HepG2 (cell line): Measurements from ENCODE around the gene HYAL1. TPM values are rescaled to one million over a fixed set of nuclear protein-coding genes. Genes with fewer than 3 reads are reported as not detected.

Experiments used
- HOXA3 ChIP-seq: sonication (generic); formaldehyde crosslinking; IDR thresholded peaks from 2 replicates; pipeline ENCODE4 v1.5.0; 2020; ENCODE audit warnings: missing genetic modification reagents
- HOXD1 ChIP-seq: sonication (generic); formaldehyde crosslinking; IDR thresholded peaks from 2 replicates; pipeline ENCODE4 v1.5.0; 2020; ENCODE audit warnings: missing genetic modification reagents
- MTF2 ChIP-seq: sonication (generic); formaldehyde crosslinking; IDR thresholded peaks from 2 replicates; pipeline ENCODE4 v1.5.0; 2020; ENCODE audit warnings: missing genetic modification reagents, borderline replicate concordance
- NFIC ChIP-seq: IDR thresholded peaks from 2 replicates; pipeline ENCODE4 v1.6.1; 2012; ENCODE audit warnings: mild to moderate bottlenecking, low read length, inconsistent platforms
- PAWR ChIP-seq: sonication (generic); formaldehyde crosslinking; IDR thresholded peaks from 2 replicates; pipeline ENCODE4 v1.4.0; 2020; ENCODE audit warnings: missing genetic modification reagents, mild to moderate bottlenecking, borderline replicate concordance
- PHF20 ChIP-seq: sonication (generic); formaldehyde crosslinking; IDR thresholded peaks from 2 replicates; pipeline ENCODE4 v1.5.0; 2020; ENCODE audit warnings: mild to moderate bottlenecking, missing genetic modification reagents
- POLR2G ChIP-seq: fragments of 200-400 bp; formaldehyde crosslinking; IDR thresholded peaks from 2 replicates; pipeline ENCODE4 v1.6.1; 2018; ENCODE audit warnings: mild to moderate bottlenecking, low read depth, low read length, moderate library complexity
- SAFB2 ChIP-seq: sonication (generic); formaldehyde crosslinking; IDR thresholded peaks from 2 replicates; pipeline ENCODE4 v1.5.1; 2020; ENCODE audit warnings: missing genetic modification reagents, low read depth, mild to moderate bottlenecking, borderline replicate concordance
- SRY ChIP-seq: sonication (generic); formaldehyde crosslinking; IDR thresholded peaks from 2 replicates; pipeline ENCODE4 v1.8.0; 2022; ENCODE audit warnings: mild to moderate bottlenecking, missing genetic modification reagents
- STAT5B ChIP-seq: sonication (generic); formaldehyde crosslinking; IDR thresholded peaks from 2 replicates; pipeline ENCODE4 v1.4.0; 2020; ENCODE audit warnings: missing genetic modification reagents
- ZNF230 ChIP-seq: sonication (generic); formaldehyde crosslinking; IDR thresholded peaks from 2 replicates; pipeline ENCODE4 v1.4.0; 2020; ENCODE audit warnings: mild to moderate bottlenecking, missing genetic modification reagents
- ZNF468 ChIP-seq: sonication (generic); formaldehyde crosslinking; IDR thresholded peaks from 2 replicates; pipeline ENCODE4 v1.8.0; 2022; ENCODE audit warnings: mild to moderate bottlenecking, moderate library complexity, missing genetic modification reagents
- ZNF629 ChIP-seq: sonication (generic); formaldehyde crosslinking; conservative IDR thresholded peaks from 2 replicates; pipeline ENCODE4 v1.5.0; 2020; ENCODE audit warnings: missing genetic modification reagents
- ZSCAN20 ChIP-seq: sonication (generic); formaldehyde crosslinking; IDR thresholded peaks from 2 replicates; pipeline ENCODE4 v1.4.0; 2020; ENCODE audit warnings: missing genetic modification reagents, mild to moderate bottlenecking, borderline replicate concordance
- polyA plus RNA-seq, 8 experiments: library from polyadenylated mRNA; depleted of rRNA in 3 of 8; stranded (reverse) in 7 of 8; unstranded in 1 of 8; fragments of >200 nt; fragmentation: Illumina TruSeq in 4 of 8; extraction: Trizol in 4 of 8; gene quantifications; 2 replicates each; pipeline versions ENCODE4 v1.2.1 to v1.2.3, GENCODE V29; 2011 to 2016; ENCODE audit warnings: low read depth in 4 of 8, missing spikeins in 1 of 8, mixed read lengths in 1 of 8; ENCODE audit not compliant: insufficient read depth in 1 of 8
- total RNA-seq, 5 experiments: library from RNA; depleted of rRNA; stranded (reverse); fragments of >200 nt; fragmentation: Illumina TruSeq; extraction: Trizol; gene quantifications; 2 replicates each; pipeline ENCODE4 v1.2.3, GENCODE V29; 2016; ENCODE audit warnings: low read depth in 1 of 5
- TF ChIP-seq, protein P1 (sequence below), 2 experiments: fragments of 450-650 bp in 1 of 2; sonication (generic) in 1 of 2; formaldehyde crosslinking in 1 of 2; IDR thresholded peaks; 2 replicates each; pipeline versions ENCODE4 v1.6.1 to v1.8.0; 2016 to 2022; ENCODE audit warnings: antibody characterized with exemption in 1 of 2, mild to moderate bottlenecking in 1 of 2, missing genetic modification reagents in 1 of 2
- TF ChIP-seq, protein P2 (sequence below): sonication (generic); formaldehyde crosslinking; IDR thresholded peaks from 2 replicates; pipeline ENCODE4 v1.4.0; 2020; ENCODE audit warnings: missing genetic modification reagents
- TF ChIP-seq, protein P3 (sequence below): sonication (generic); formaldehyde crosslinking; IDR thresholded peaks from 2 replicates; pipeline ENCODE4 v1.8.0; 2022; ENCODE audit warnings: missing genetic modification reagents, mild to moderate bottlenecking, moderate library complexity, borderline replicate concordance

Gene HYAL1
- total and polyA plus RNA-seq, 2 of the 13 experiments (the other 11 are each of a cell fraction or from before 2014, with no cell fraction given): 76.5 to 193 TPM

DNA sequence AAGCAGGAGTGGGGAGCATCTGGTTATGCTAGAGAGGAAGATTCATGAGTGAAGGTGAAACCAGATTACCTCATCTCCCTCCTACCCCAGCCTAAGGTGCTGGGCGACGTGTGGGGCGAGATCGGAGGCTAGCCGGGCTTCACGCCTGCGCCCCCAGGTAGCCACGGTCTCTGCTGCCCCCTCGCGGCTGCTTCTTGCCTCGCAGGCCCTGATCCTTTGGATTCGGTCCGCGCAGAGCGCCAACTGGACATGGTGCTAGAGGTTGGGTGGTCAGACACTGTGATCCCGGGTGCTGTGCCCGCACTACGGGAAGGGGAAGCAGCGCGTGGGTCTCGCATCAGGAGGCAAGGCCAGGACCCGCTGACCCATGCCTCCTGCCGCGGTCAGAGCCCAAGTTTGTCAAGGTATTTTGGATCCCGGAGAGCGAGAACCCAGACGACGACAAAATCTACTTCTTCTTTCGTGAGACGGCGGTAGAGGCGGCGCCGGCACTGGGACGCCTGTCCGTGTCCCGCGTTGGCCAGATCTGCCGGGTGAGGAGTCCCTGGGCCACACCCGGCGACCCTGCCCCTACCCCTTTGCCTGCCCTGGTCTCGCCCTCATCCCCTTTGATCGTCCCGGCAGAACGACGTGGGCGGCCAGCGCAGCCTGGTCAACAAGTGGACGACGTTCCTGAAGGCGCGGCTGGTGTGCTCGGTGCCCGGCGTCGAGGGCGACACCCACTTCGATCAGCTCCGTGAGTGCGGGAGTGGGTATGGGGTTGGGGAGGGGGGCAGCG lies 30.3 kb downstream of the HYAL1 start (continued):
- TF ChIP-seq, protein P1, sequence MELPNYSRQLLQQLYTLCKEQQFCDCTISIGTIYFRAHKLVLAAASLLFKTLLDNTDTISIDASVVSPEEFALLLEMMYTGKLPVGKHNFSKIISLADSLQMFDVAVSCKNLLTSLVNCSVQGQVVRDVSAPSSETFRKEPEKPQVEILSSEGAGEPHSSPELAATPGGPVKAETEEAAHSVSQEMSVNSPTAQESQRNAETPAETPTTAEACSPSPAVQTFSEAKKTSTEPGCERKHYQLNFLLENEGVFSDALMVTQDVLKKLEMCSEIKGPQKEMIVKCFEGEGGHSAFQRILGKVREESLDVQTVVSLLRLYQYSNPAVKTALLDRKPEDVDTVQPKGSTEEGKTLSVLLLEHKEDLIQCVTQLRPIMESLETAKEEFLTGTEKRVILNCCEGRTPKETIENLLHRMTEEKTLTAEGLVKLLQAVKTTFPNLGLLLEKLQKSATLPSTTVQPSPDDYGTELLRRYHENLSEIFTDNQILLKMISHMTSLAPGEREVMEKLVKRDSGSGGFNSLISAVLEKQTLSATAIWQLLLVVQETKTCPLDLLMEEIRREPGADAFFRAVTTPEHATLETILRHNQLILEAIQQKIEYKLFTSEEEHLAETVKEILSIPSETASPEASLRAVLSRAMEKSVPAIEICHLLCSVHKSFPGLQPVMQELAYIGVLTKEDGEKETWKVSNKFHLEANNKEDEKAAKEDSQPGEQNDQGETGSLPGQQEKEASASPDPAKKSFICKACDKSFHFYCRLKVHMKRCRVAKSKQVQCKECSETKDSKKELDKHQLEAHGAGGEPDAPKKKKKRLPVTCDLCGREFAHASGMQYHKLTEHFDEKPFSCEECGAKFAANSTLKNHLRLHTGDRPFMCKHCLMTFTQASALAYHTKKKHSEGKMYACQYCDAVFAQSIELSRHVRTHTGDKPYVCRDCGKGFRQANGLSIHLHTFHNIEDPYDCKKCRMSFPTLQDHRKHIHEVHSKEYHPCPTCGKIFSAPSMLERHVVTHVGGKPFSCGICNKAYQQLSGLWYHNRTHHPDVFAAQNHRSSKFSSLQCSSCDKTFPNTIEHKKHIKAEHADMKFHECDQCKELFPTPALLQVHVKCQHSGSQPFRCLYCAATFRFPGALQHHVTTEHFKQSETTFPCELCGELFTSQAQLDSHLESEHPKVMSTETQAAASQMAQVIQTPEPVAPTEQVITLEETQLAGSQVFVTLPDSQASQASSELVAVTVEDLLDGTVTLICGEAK (IDR thresholded peaks at IDR 0.05): no peak
- TF ChIP-seq, protein P1 (CRISPR knock-in tag; IDR thresholded peaks at IDR 0.05): 0 out of 2 replicates have a peak, but pooled peaks have one; percentile 45
- TF ChIP-seq ZNF230 (CRISPR knock-in tag) (no peak), SAFB2 (CRISPR knock-in tag) (no peak), ZNF468 (CRISPR knock-in tag) (no peak), SRY (CRISPR knock-in tag) (no peak), HOXA3 (peak; percentile 96), STAT5B (CRISPR knock-in tag) (0 out of 2 replicates have a peak, but pooled peaks have one; percentile 54), HOXD1 (CRISPR knock-in tag) (no peak), MTF2 (CRISPR knock-in tag) (no peak), NFIC (no peak), PHF20 (CRISPR knock-in tag) (no peak), ZNF629 (CRISPR knock-in tag) (no peak), ZSCAN20 (CRISPR knock-in tag) (no peak), POLR2G (no peak), PAWR (CRISPR knock-in tag) (no peak)
- TF ChIP-seq, protein P2, sequence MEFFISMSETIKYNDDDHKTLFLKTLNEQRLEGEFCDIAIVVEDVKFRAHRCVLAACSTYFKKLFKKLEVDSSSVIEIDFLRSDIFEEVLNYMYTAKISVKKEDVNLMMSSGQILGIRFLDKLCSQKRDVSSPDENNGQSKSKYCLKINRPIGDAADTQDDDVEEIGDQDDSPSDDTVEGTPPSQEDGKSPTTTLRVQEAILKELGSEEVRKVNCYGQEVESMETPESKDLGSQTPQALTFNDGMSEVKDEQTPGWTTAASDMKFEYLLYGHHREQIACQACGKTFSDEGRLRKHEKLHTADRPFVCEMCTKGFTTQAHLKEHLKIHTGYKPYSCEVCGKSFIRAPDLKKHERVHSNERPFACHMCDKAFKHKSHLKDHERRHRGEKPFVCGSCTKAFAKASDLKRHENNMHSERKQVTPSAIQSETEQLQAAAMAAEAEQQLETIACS (CRISPR knock-in tag): no peak
- TF ChIP-seq, protein P3, sequence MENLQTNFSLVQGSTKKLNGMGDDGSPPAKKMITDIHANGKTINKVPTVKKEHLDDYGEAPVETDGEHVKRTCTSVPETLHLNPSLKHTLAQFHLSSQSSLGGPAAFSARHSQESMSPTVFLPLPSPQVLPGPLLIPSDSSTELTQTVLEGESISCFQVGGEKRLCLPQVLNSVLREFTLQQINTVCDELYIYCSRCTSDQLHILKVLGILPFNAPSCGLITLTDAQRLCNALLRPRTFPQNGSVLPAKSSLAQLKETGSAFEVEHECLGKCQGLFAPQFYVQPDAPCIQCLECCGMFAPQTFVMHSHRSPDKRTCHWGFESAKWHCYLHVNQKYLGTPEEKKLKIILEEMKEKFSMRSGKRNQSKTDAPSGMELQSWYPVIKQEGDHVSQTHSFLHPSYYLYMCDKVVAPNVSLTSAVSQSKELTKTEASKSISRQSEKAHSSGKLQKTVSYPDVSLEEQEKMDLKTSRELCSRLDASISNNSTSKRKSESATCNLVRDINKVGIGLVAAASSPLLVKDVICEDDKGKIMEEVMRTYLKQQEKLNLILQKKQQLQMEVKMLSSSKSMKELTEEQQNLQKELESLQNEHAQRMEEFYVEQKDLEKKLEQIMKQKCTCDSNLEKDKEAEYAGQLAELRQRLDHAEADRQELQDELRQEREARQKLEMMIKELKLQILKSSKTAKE (CRISPR knock-in tag): no peak
